BLaER1 treated with 17β-estradiol and CSF1 and Interleukin-3, amounts not matched to agents 10 nM and 100 nM (cell line): ENCODE data around the gene METTL22.

Experiments
- H3K27ac ChIP-seq, 11 experiments: shearing (Covaris generic); formaldehyde crosslinking; 2 replicates each; pipeline ENCODE4 v1.8.1; 2022
- H3K27me3 ChIP-seq, 11 experiments: shearing (Covaris generic); formaldehyde crosslinking; 2 replicates each; pipeline ENCODE4 v1.8.1; 2022
- H3K36me3 ChIP-seq, 11 experiments: shearing (Covaris generic); formaldehyde crosslinking; 2 replicates each; pipeline ENCODE4 v1.8.1; 2022
- H3K4me1 ChIP-seq, 10 experiments: shearing (Covaris generic); formaldehyde crosslinking; 2 replicates each; pipeline ENCODE4 v1.8.1; 2022
- H3K4me2 ChIP-seq, 11 experiments: shearing (Covaris generic); formaldehyde crosslinking; 2 replicates each; pipeline ENCODE4 v1.8.1; 2022
- H3K4me3 ChIP-seq, 10 experiments: shearing (Covaris generic); formaldehyde crosslinking; 2 replicates each; pipeline ENCODE4 v1.8.1; 2022
- H3K9ac ChIP-seq, 11 experiments: shearing (Covaris generic); formaldehyde crosslinking; 2 replicates each; pipeline ENCODE4 v1.8.1; 2022
- H3K9me3 ChIP-seq, 11 experiments: shearing (Covaris generic); formaldehyde crosslinking; replicated peaks in 1 of 11; 2 replicates each; pipeline ENCODE4 v1.8.1; 2022
- H4K20me1 ChIP-seq, 11 experiments: shearing (Covaris generic); formaldehyde crosslinking; 2 replicates each; pipeline ENCODE4 v1.8.1; 2022
- Cebpa-rat ChIP-seq, 11 experiments: shearing (Covaris generic); IDR thresholded peaks; 2 replicates each; pipeline ENCODE4 v1.8.1; 2022

Gene METTL22

GRCh38 chr16:8625491-8626087, 4.1 kb downstream of the METTL22 start:
- Histone ChIP-seq H4K20me1 (peaks cover 0 to 83% (median 66%) of the 10 kb centered on the region in 11 experiments; a peak in 18 of 22 replicates), H3K9ac (peak overlapping the region in 4 of 11 experiments; percentile 13 to 32 (median 24); a peak in 2 of 22 replicates), H3K4me2 (peak overlapping the region in 8 of 11 experiments; percentile 35 to 96 (median 86); a peak in 17 of 22 replicates), H3K4me1 (peaks cover 69 to 89% (median 80%) of the 10 kb centered on the region in 10 experiments), H3K4me3 (no peak overlapping the region), H3K27ac (peak overlapping the region in 1 of 11 experiments; percentile 29; a peak in 1 of 22 replicates), H3K36me3 (peaks cover 65 to 76% (median 69%) of the 10 kb centered on the region in 11 experiments), H3K9me3 (no peaks in the 10 kb centered on the region), H3K27me3 (no peaks in the 10 kb centered on the region)
- TF ChIP-seq Cebpa-rat (IDR thresholded peaks at IDR 0.05), result peak in 2 of 11 experiments; percentile 35 to 51; a peak in 1 of 22 replicates

- Histone ChIP-seq H3K27ac (peak overlapping the region in 10 of 11 experiments; percentile 3 to 45 (median 22); a peak in 10 of 22 replicates), H3K4me1 (peaks cover 79 to 94% (median 87%) of the 10 kb centered on the region in 10 experiments), H4K20me1 (peaks cover 0 to 95% (median 69%) of the 10 kb centered on the region in 11 experiments; a peak in 18 of 22 replicates), H3K4me2 (peak overlapping the region; percentile 43 to 96 (median 73)), H3K9ac (peak overlapping the region in 7 of 11 experiments; percentile 33 to 65 (median 52); a peak in 15 of 22 replicates), H3K27me3 (no peaks in the 10 kb centered on the region), H3K4me3 (peak overlapping the region in 3 of 10 experiments; percentile 23 to 37 (median 34); a peak in 2 of 20 replicates), H3K36me3 (peaks cover 78 to 90% (median 83%) of the 10 kb centered on the region in 11 experiments), H3K9me3 (no peaks in the 10 kb centered on the region)
- no peak for TF ChIP-seq Cebpa-rat (IDR thresholded peaks at IDR 0.05)
These were observed 5.4 kb downstream of the METTL22 start for GRCh38 chr16:8626946-8627345.

- H3K4me1 ChIP-seq, result peaks cover 82 to 96% (median 89%) of the 10 kb centered on the region in 10 experiments
- H3K9ac ChIP-seq, result peak overlapping the region in 7 of 11 experiments; percentile 33 to 65 (median 52); a peak in 11 of 22 replicates
- no peaks in the 10 kb centered on the region for H3K27me3 ChIP-seq
- H4K20me1 ChIP-seq, result peaks cover 0 to 98% (median 71%) of the 10 kb centered on the region in 11 experiments; a peak in 18 of 22 replicates
- no peak for TF ChIP-seq Cebpa-rat (IDR thresholded peaks at IDR 0.05)
- H3K4me3 ChIP-seq, result peak overlapping the region in 1 of 10 experiments; percentile 34; a peak in 1 of 20 replicates
- no peaks in the 10 kb centered on the region for H3K9me3 ChIP-seq
- H3K36me3 ChIP-seq, result peaks cover 78 to 94% (median 84%) of the 10 kb centered on the region in 11 experiments
- H3K27ac ChIP-seq, result peak overlapping the region in 9 of 11 experiments; percentile 3 to 45 (median 23); a peak in 8 of 22 replicates
- peak overlapping the region in 10 of 11 experiments; percentile 50 to 96 (median 79); a peak in 19 of 22 replicates for H3K4me2 ChIP-seq
These were observed 6.0 kb downstream of the METTL22 start for GRCh38 chr16:8627456-8627855.

- Histone ChIP-seq H3K27me3 (no peaks in the 10 kb centered on the region), H3K4me2 (peak overlapping the region in 5 of 11 experiments; percentile 1 to 96 (median 86); a peak in 2 of 22 replicates), H3K27ac (peak overlapping the region in 3 of 11 experiments; percentile 6 to 17 (median 9); a peak in 3 of 22 replicates), H3K9ac (no peak overlapping the region), H3K9me3 (no peaks in the 10 kb centered on the region), H3K4me3 (no peak overlapping the region), H3K36me3 (peaks cover 76 to 100% (median 91%) of the 10 kb centered on the region in 11 experiments), H3K4me1 (peaks cover 78 to 96% (median 88%) of the 10 kb centered on the region in 10 experiments), H4K20me1 (peaks cover 0 to 98% (median 71%) of the 10 kb centered on the region in 11 experiments; a peak in 18 of 22 replicates)
- TF ChIP-seq Cebpa-rat (IDR thresholded peaks at IDR 0.05), result no peak
These were observed 7.7 kb downstream of the METTL22 start for GRCh38 chr16:8628981-8629725.

GRCh38 chr16:8630255-8630953, 8.9 kb downstream of the METTL22 start:
- Histone ChIP-seq H3K27me3 (no peaks in the 10 kb centered on the region), H3K36me3 (peaks cover 74 to 99% (median 90%) of the 10 kb centered on the region in 11 experiments), H3K9ac (peak overlapping the region in 3 of 11 experiments; percentile 69; a peak in 4 of 22 replicates), H3K4me1 (peaks cover 73 to 93% (median 82%) of the 10 kb centered on the region in 10 experiments), H3K4me3 (no peak overlapping the region), H3K9me3 (no peaks in the 10 kb centered on the region), H3K27ac (peak overlapping the region in 4 of 11 experiments; percentile 6 to 87 (median 86); a peak in 5 of 22 replicates), H3K4me2 (peak overlapping the region in 3 of 11 experiments; percentile 77 to 87 (median 83); a peak in 7 of 22 replicates), H4K20me1 (peaks cover 0 to 95% (median 66%) of the 10 kb centered on the region in 11 experiments; a peak in 17 of 22 replicates)
- TF ChIP-seq Cebpa-rat (IDR thresholded peaks at IDR 0.05), result no peak

- Histone ChIP-seq H4K20me1 (peaks cover 0 to 85% (median 57%) of the 10 kb centered on the region in 11 experiments; a peak in 16 of 22 replicates), H3K4me2 (peak overlapping the region in 8 of 11 experiments; percentile 18 to 87 (median 78); a peak in 13 of 22 replicates), H3K27me3 (no peaks in the 10 kb centered on the region), H3K36me3 (peaks cover 74 to 99% (median 90%) of the 10 kb centered on the region in 11 experiments), H3K9ac (peak overlapping the region in 6 of 11 experiments; percentile 40 to 73 (median 69); a peak in 9 of 22 replicates), H3K4me1 (peaks cover 68 to 86% (median 76%) of the 10 kb centered on the region in 10 experiments), H3K4me3 (no peak overlapping the region; a peak in 1 of 20 replicates), H3K9me3 (no peaks in the 10 kb centered on the region), H3K27ac (peak overlapping the region in 9 of 11 experiments; percentile 60 to 87 (median 77); a peak in 13 of 22 replicates)
- TF ChIP-seq Cebpa-rat (IDR thresholded peaks at IDR 0.05), result no peak
These were observed 9.9 kb downstream of the METTL22 start for GRCh38 chr16:8631373-8631772.

- Histone ChIP-seq H3K27me3 (no peaks in the 10 kb centered on the region), H3K4me3 (peak overlapping the region in 1 of 10 experiments; percentile 28; a peak in 1 of 20 replicates), H3K4me2 (peak overlapping the region; percentile 15 to 87 (median 66); a peak in 21 of 22 replicates), H3K36me3 (peaks cover 74 to 99% (median 90%) of the 10 kb centered on the region in 11 experiments), H3K27ac (peak overlapping the region; percentile 47 to 87 (median 65); a peak in 21 of 22 replicates), H4K20me1 (peaks cover 0 to 84% (median 51%) of the 10 kb centered on the region in 11 experiments; a peak in 16 of 22 replicates), H3K9me3 (no peaks in the 10 kb centered on the region), H3K9ac (peak overlapping the region; percentile 21 to 73 (median 59); a peak in 17 of 22 replicates), H3K4me1 (peaks cover 65 to 86% (median 73%) of the 10 kb centered on the region in 10 experiments)
- TF ChIP-seq Cebpa-rat (IDR thresholded peaks at IDR 0.05), result no peak
These were observed 10.4 kb downstream of the METTL22 start for GRCh38 chr16:8631818-8632465.
